Progenitor cell of endocrine pancreas (in vitro differentiated cells): ENCODE results near the gene GRM8. TPM values are rescaled to one million over a fixed set of nuclear protein-coding genes. Genes with fewer than 3 reads are reported as not detected.

Experiments used
- DNase-seq: peaks from one replicate; pipeline ENCODE4 v3.0.0; 2021; ENCODE audit warnings: low spot score; ENCODE audit not compliant: unreplicated experiment
- H3K27ac Mint-ChIP-seq: 2 replicates; pipeline ENCODE4 v1.8.0; 2021; ENCODE audit warnings: mild to moderate bottlenecking, moderate library complexity, mixed read lengths
- H3K27me3 Mint-ChIP-seq: 2 replicates; pipeline ENCODE4 v1.8.0; 2021; ENCODE audit warnings: mixed read lengths
- H3K36me3 Mint-ChIP-seq: 2 replicates; pipeline ENCODE4 v1.8.0; 2022; ENCODE audit warnings: mixed read lengths; ENCODE audit not compliant: insufficient read depth
- H3K4me1 Mint-ChIP-seq: 2 replicates; pipeline ENCODE4 v1.8.0; 2021; ENCODE audit warnings: low read depth, mixed read lengths
- H3K4me3 Mint-ChIP-seq: 2 replicates; pipeline ENCODE4 v1.8.0; 2021; ENCODE audit warnings: low read depth, mild to moderate bottlenecking, moderate library complexity, mixed read lengths
- H3K9me3 Mint-ChIP-seq: 2 replicates; pipeline ENCODE4 v1.8.0; 2021; ENCODE audit warnings: low read depth, mixed read lengths
- CTCF ChIP-seq: fragments of 200-600 bp; sonication (generic); IDR thresholded peaks from one replicate; pipeline ENCODE4 v1.5.0; 2021; ENCODE audit warnings: antibody characterized with exemption, mild to moderate bottlenecking; ENCODE audit not compliant: unreplicated experiment
- total RNA-seq: library from RNA; stranded (reverse); gene quantifications from 2 replicates; pipeline ENCODE4 v1.2.1, GENCODE V29; 2021

The GRM8 gene
- total RNA-seq, 1 donor from 2014 or later, result 4.2 TPM

DNA sequence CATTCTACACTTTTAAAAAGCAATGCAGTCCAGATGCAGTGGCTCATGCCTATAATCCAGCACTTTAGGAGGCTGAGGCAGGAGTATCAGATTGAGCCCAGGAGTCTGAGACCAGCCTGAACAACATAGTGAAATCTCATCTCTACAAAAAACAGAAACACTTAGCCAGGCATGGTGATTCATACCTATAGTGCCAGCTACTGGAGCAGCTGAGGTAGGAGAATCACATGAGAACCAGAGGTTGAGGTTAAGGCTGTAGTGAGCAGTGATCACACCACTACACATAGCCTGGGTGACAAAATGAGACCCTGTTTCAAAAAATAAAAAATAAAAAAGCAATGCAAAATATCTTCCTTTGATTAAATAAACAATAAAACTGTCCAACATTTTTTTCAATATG lies 205.2 kb downstream of the GRM8 start:
- H3K9me3 Mint-ChIP-seq, result no peaks in the 10 kb centered on the region
- TF ChIP-seq CTCF, result no peak

DNA sequence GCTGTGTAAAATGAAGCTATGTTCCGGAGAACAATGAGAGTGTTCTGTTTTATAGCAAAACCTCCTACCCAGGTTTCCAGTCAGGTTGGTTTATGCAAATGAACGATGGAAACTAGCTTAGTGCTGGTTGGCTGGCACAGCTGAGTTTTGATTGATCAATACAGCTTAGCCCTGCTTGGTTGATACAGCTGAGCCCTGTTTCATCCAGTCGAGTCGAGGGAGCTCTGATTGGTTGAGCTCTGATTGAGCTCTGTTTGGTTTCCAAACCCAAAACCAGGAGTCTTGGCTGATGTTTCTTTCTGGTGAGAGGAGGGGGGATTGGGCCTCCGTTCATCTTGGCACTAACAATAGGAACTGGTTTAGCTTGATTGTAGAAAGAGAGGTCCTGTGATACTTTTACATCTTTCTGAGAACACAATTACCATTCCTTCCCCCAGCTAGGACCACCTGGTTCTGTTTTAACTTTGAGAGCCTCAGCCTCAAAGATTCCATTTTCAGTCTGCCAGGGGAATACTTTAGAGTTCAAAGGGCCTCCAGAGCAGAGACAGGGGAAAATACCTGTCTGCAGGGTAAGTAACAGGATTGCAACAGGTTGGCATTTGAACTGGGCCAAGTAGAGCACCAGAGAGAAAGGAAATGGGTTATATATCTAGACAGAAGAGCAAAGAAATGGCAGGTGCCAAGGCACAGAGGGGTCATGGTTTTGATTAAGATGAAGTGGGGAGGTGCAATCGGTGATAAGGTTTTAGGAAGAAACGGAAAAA lies 210.9 kb downstream of the GRM8 start:
- no peak for TF ChIP-seq CTCF
- no peaks in the 10 kb centered on the region for H3K9me3 Mint-ChIP-seq
- H3K36me3 Mint-ChIP-seq, result no peaks in the 10 kb centered on the region
- H3K4me3 Mint-ChIP-seq, result no peak overlapping the region
- peaks cover 2% of the 10 kb centered on the region for H3K4me1 Mint-ChIP-seq
- no peak for DNase-seq
- H3K27ac Mint-ChIP-seq, result no peak overlapping the region
- H3K27me3 Mint-ChIP-seq, result peaks cover 3% of the 10 kb centered on the region

More for the DNA sequence above, 205.2 kb downstream of the GRM8 start:
- DNase-seq, result no peak
- Mint-ChIP-seq H3K27me3 (peaks cover 3% of the 10 kb centered on the region), H3K36me3 (no peaks in the 10 kb centered on the region), H3K4me1 (peaks cover 2% of the 10 kb centered on the region), H3K27ac (no peak overlapping the region), H3K4me3 (no peak overlapping the region)

DNA sequence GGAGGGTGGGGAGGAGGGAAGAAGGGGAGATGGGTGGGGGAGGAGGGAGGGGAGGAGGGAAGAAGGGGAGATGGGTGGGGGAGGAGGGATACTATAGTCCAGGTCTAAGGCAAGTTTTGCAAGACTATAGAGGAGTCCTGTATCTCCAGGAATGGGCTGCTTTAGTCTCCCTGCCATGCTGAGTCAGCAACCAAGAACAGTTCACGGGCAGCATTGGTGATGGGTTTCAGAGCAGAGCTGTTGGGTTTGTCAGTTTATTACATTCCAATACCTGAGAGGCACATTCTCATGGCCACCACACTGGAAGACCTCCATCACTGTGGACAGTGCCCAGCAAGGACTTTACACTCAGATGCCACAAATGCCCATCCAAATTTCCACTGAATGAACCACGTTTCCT lies 212.7 kb downstream of the GRM8 start:
- no peak for DNase-seq
- Mint-ChIP-seq H3K9me3 (no peaks in the 10 kb centered on the region), H3K27me3 (peaks cover 3% of the 10 kb centered on the region), H3K36me3 (no peaks in the 10 kb centered on the region), H3K27ac (no peak overlapping the region), H3K4me1 (peaks cover 7% of the 10 kb centered on the region), H3K4me3 (no peak overlapping the region)
- no peak for TF ChIP-seq CTCF

DNA sequence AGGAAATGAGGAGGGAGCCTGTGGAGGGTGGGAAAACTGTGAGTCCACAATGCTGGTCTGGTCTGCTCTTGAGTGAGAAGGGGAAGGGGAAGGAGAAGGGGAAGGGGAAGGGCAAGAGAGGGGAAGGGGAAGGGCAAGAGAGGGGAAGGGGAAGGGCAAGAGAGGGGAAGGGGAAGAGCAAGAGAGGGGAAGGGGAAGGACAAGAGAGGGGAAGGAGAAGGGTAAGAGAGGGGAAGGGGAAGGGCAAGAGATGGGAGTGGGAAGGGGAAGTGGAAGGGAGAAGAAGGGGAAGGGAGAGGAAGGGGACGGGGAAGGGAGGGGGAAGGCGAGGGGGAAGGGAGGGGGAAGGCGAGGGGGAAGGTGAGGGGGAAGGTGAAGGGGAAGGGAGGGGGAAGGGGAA lies 213.2 kb downstream of the GRM8 start:
- no peak for DNase-seq
- no peak for TF ChIP-seq CTCF
- H3K27ac Mint-ChIP-seq, result no peak overlapping the region
- peaks cover 3% of the 10 kb centered on the region for H3K27me3 Mint-ChIP-seq
- H3K4me1 Mint-ChIP-seq, result peaks cover 11% of the 10 kb centered on the region
- no peak overlapping the region for H3K4me3 Mint-ChIP-seq
- no peaks in the 10 kb centered on the region for H3K36me3 Mint-ChIP-seq
- no peaks in the 10 kb centered on the region for H3K9me3 Mint-ChIP-seq

DNA sequence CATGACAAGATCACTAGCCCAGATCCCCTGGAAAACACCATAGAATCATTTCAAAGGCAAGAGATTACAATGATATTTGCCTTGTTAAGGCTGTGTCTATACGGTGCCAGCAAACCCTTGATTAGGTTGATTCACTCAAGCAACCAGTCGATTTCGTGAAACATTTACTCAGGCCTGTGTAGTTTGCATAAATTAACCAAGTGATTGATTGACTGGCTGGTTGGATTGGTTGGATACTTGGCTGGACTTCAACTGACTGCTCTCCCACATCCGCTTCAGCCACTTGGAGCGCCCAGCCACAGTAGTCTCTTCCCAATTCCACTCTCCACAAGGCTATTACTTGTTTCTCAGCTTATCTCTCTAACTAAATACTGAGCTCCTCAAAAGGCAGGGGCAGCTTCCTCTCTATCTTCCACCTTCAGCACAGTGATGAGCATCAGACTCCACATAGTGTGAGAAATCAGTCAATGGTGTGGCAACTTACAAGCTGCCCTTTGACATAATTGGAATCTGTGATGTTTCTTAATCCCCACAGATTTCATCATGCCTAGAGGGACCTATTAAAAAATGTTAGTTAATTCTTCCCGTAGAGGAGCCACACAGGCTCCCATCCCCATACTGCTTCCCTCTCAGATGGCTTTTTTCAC lies 217.4 kb downstream of the GRM8 start:
- Mint-ChIP-seq H3K27ac (no peak overlapping the region), H3K4me1 (peaks cover 21% of the 10 kb centered on the region), H3K27me3 (peaks cover 3% of the 10 kb centered on the region), H3K36me3 (no peaks in the 10 kb centered on the region), H3K4me3 (no peak overlapping the region), H3K9me3 (no peaks in the 10 kb centered on the region)
- no peak for TF ChIP-seq CTCF
- DNase-seq, result no peak
